SU-DHL-6 (cell line): Measurements from ENCODE around the gene FIGN.

Experiments used
- EZH2phosphoT487 ChIP-seq: fragments of 200-600 bp; sonication (generic), shearing (Covaris generic); conservative IDR thresholded peaks from 2 replicates; pipeline ENCODE4 v1.6.1; 2018; ENCODE audit warnings: mild to moderate bottlenecking, antibody characterized with exemption, low read length, moderate library complexity, mixed read lengths
- TF ChIP-seq, protein P1 (sequence below): fragments of 200-600 bp; sonication (generic); IDR thresholded peaks from one replicate; pipeline ENCODE4 v1.5.1; 2017; ENCODE audit warnings: antibody characterized with exemption, mild to moderate bottlenecking, low read length, moderate library complexity; ENCODE audit not compliant: insufficient read depth, poor library complexity, severe bottlenecking

DNA sequence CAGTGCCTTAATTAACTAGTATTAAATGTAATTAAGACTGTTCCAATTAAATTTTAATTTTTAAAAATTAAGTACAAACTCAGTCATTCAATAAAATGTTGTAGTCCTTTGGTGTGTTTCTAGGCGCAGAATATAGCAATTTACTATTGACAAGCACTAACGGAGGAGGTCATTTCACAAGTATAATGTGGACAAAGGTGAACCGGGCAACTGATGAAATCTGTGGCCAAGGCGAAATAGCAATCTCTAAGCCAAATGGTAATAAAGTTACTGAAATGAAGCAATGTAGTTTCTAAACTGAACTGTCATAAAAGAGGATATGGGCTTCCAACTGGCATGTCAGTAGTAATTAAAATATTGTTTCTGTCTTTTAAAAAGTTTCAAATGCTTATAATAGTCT lies 27.5 kb downstream of the FIGN start:
- TF ChIP-seq, protein P1, sequence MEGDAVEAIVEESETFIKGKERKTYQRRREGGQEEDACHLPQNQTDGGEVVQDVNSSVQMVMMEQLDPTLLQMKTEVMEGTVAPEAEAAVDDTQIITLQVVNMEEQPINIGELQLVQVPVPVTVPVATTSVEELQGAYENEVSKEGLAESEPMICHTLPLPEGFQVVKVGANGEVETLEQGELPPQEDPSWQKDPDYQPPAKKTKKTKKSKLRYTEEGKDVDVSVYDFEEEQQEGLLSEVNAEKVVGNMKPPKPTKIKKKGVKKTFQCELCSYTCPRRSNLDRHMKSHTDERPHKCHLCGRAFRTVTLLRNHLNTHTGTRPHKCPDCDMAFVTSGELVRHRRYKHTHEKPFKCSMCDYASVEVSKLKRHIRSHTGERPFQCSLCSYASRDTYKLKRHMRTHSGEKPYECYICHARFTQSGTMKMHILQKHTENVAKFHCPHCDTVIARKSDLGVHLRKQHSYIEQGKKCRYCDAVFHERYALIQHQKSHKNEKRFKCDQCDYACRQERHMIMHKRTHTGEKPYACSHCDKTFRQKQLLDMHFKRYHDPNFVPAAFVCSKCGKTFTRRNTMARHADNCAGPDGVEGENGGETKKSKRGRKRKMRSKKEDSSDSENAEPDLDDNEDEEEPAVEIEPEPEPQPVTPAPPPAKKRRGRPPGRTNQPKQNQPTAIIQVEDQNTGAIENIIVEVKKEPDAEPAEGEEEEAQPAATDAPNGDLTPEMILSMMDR, result no peak
- TF ChIP-seq EZH2phosphoT487, result no peak
